ENCODE measurements around the gene PTPN14.

PTPN14 gene

GRCh38 chr1:214360525-214361164 lies 190.8 kb downstream of the PTPN14 start:
- no peaks in the 10 kb centered on the region for H3K4me1 ChIP-seq (ENCODE audit: control insufficient read depth, insufficient read depth, low read length)
- TF ChIP-seq ZNF266 (tag by site-specific recombination; IDR thresholded peaks at IDR 0.05; ENCODE audit: low read depth) = no peak
- TF ChIP-seq ZNF211 (tag by site-specific recombination; IDR thresholded peaks at IDR 0.05; ENCODE audit: low read depth) = no peak
- TF ChIP-seq ZNF792 (tag by site-specific recombination; IDR thresholded peaks at IDR 0.05) = no peak
- TF ChIP-seq GLI4 (tag by site-specific recombination; IDR thresholded peaks at IDR 0.05) = no peak
- no peak for TF ChIP-seq ZNF280D (tag by site-specific recombination; IDR thresholded peaks at IDR 0.05)
- no peak for TF ChIP-seq TCF7L2 (IDR thresholded peaks at IDR 0.05; ENCODE audit: borderline replicate concordance, low read depth, low read length)
- TF ChIP-seq ZNF785 (tag by site-specific recombination; IDR thresholded peaks at IDR 0.05) = no peak
- no peak for TF ChIP-seq ZNF366 (tag by site-specific recombination; conservative IDR thresholded peaks at IDR 0.05)
- no peak for TF ChIP-seq ZNF24 (tag by site-specific recombination; IDR thresholded peaks at IDR 0.05)
- TF ChIP-seq CTCF (tag by site-specific recombination; IDR thresholded peaks at IDR 0.05) = no peak
- no peak for TF ChIP-seq GFI1B (tag by site-specific recombination; IDR thresholded peaks at IDR 0.05)
- no peak for TF ChIP-seq ZNF10 (tag by site-specific recombination; IDR thresholded peaks at IDR 0.05)
- TF ChIP-seq PRDM10 (tag by site-specific recombination; IDR thresholded peaks at IDR 0.05) = no peak
- no peak for TF ChIP-seq ZNF280C (tag by site-specific recombination; IDR thresholded peaks at IDR 0.05)
- TF ChIP-seq ZNF747 (tag by site-specific recombination; IDR thresholded peaks at IDR 0.05) = no peak
- TF ChIP-seq ATF2 (tag by site-specific recombination; IDR thresholded peaks at IDR 0.05; ENCODE audit: low read depth) = no peak
- TF ChIP-seq ZNF658 (tag by site-specific recombination; IDR thresholded peaks at IDR 0.05) = no peak
- TF ChIP-seq ZNF600 (tag by site-specific recombination; IDR thresholded peaks at IDR 0.05) = no peak
- TF ChIP-seq YY2 (tag by site-specific recombination; IDR thresholded peaks at IDR 0.05) = no peak
- TF ChIP-seq ZXDB (tag by site-specific recombination; IDR thresholded peaks at IDR 0.05) = no peak
- H3K27ac ChIP-seq (ENCODE audit: extremely low read depth, low read depth, low read length) = no peak overlapping the region
- H3K4me3 ChIP-seq (ENCODE audit: low read depth, low read length) = no peak overlapping the region
- peaks cover 4 to 48% of the 10 kb centered on the region in 2 experiments for H3K36me3 ChIP-seq (ENCODE audit: control insufficient read depth in 2 of 2, insufficient read depth in 1 of 2, low read length in 2 of 2)
- ChIA-PET CTCF (interaction anchor here (0.9 to 1.2 kb wide), 2 partner anchors 12 to 269 kb away, joined by 3 read pairs; no protein-coding TSS in a partner anchor), POLR2A (no interaction called here)
- no peaks in the 10 kb centered on the region for H3K9me3 ChIP-seq (ENCODE audit: control insufficient read depth, insufficient read depth, low read depth, low read length)

Measured in HEK293 (cell line).